Stimulated activated CD4-positive, alpha-beta T cell treated with anti-CD3 and anti-CD28 coated beads, Interleukin-4, amount 100 ng/mL, for 1 hour (primary cell): ENCODE data around the gene AMHR2.
"Not testable (repeated sequence)": the region's sequence is repeated elsewhere in the genome, so short reads cannot be mapped to it uniquely, and the experiment has no call there.

Experiments used
- DNase-seq: peaks from one replicate; pipeline ENCODE4 v3.0.0-alpha.2; 2020

Gene AMHR2

GRCh38 chr12:53415752-53416389 is 7.8 kb upstream of the AMHR2 start:
- not testable (repeated sequence) for DNase-seq

- not testable (repeated sequence) for DNase-seq
Measured at GRCh38 chr12:53417291-53417816, 6.3 kb upstream of the AMHR2 start.

- no peak for DNase-seq
Measured at GRCh38 chr12:53418221-53418620, 5.4 kb upstream of the AMHR2 start.

GRCh38 chr12:53419756-53420155 is 3.9 kb upstream of the AMHR2 start:
- no peak for DNase-seq

GRCh38 chr12:53422247-53422646 is 1.4 kb upstream of the AMHR2 start:
- DNase-seq = not testable (repeated sequence)

- no peak for DNase-seq
Measured at GRCh38 chr12:53424626-53425514, 1.2 kb downstream of the AMHR2 start.

GRCh38 chr12:53425515-53426150 is 2.0 kb downstream of the AMHR2 start:
- DNase-seq = no peak

GRCh38 chr12:53427905-53428594 is 4.4 kb downstream of the AMHR2 start:
- DNase-seq = peak; percentile 22

GRCh38 chr12:53428741-53429140 is 5.1 kb downstream of the AMHR2 start:
- DNase-seq = no peak

GRCh38 chr12:53430116-53430515 is 6.5 kb downstream of the AMHR2 start:
- DNase-seq = no peak

GRCh38 chr12:53431187-53431586 is 7.5 kb downstream of the AMHR2 start:
- DNase-seq = no peak

GRCh38 chr12:53435326-53435725 is 11.7 kb downstream of the AMHR2 start:
- not testable (repeated sequence) for DNase-seq

- not testable (repeated sequence) for DNase-seq
Measured at GRCh38 chr12:53439582-53439981, 15.9 kb downstream of the AMHR2 start.

GRCh38 chr12:53441040-53441833 is 17.6 kb downstream of the AMHR2 start, which contains the start of gene PRR13:
Gene PRR13 (plus strand): TSS chr12:53441734. CDS start chr12:53442715, 981 bp downstream.
- peak; percentile 99 for DNase-seq

GRCh38 chr12:53443955-53444354 is 20.3 kb downstream of the AMHR2 start:
- no peak for DNase-seq

- DNase-seq = not testable (repeated sequence)
Measured at GRCh38 chr12:53444593-53445325, 21.1 kb downstream of the AMHR2 start.

- DNase-seq = no peak
Measured at GRCh38 chr12:53450936-53451335, 27.3 kb downstream of the AMHR2 start.

GRCh38 chr12:53451661-53452158 is 28.1 kb downstream of the AMHR2 start, which contains the start of gene PCBP2:
Gene PCBP2 (plus strand): TSS chr12:53452102. CDS start chr12:53454801, 2,699 bp downstream.
- peak; percentile 96 for DNase-seq

GRCh38 chr12:53452159-53453077 is 28.8 kb downstream of the AMHR2 start:
- peak; percentile 74 for DNase-seq
